Ishikawa (cell line): ENCODE measurements around the gene FN3KRP.

Experiments used
- CREB1 ChIP-seq: IDR thresholded peaks from 2 replicates; pipeline ENCODE4 v1.6.1; 2012; ENCODE audit warnings: low read depth
- EP300 ChIP-seq: IDR thresholded peaks from 2 replicates; pipeline ENCODE4 v1.6.1; 2012; ENCODE audit warnings: borderline replicate concordance
- RAD21 ChIP-seq: IDR thresholded peaks from 2 replicates; pipeline ENCODE4 v1.6.1; 2012; ENCODE audit warnings: low read depth
- REST ChIP-seq: IDR thresholded peaks from 2 replicates; pipeline ENCODE4 v1.6.1; 2012; ENCODE audit warnings: low read depth, mild to moderate bottlenecking
- TAF1 ChIP-seq: IDR thresholded peaks from 2 replicates; pipeline ENCODE4 v1.6.1; 2012; ENCODE audit warnings: low read depth, mild to moderate bottlenecking
- USF1 ChIP-seq: IDR thresholded peaks from 2 replicates; pipeline ENCODE4 v1.6.1; 2012
- YY1 ChIP-seq: IDR thresholded peaks from 2 replicates; pipeline ENCODE4 v1.6.1; 2012; ENCODE audit warnings: low read depth

DNA sequence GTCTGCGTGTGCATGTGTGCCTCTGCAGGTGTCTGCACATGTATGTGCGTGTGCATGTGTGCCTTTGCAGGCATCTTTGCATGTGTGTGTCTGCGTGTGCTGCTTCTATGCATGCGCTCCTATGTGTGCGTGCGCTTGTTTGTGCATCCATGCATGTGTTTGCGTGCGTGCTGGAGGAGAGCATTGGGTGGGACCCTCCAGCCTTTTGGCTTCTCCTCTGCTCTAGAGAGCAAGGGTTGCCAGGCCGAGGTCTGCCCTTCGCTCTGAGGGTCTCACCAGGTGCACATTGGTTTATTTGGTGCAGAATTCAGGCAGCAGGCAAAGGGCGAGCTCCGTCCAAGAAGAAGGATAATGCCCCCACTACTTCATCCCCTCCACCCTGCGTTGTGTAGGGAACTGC is 17.0 kb upstream of the FN3KRP start:
- no peak for TF ChIP-seq TAF1
- no peak for TF ChIP-seq EP300
- no peak for TF ChIP-seq CREB1
- no peak for TF ChIP-seq REST
- no peak for TF ChIP-seq YY1
- no peak for TF ChIP-seq USF1
- TF ChIP-seq RAD21, result no peak
